Activated gamma-delta T cell (primary cell): ENCODE results near the gene AGBL1.
"Not testable (repeated sequence)": the region's sequence is repeated elsewhere in the genome, so short reads cannot be mapped to it uniquely, and the experiment has no call there.

ENCODE experiments used
- DNase-seq: peaks from one replicate; lab custom pipeline; 2025; lab: John Stamatoyannopoulos, UW

The AGBL1 gene

GRCh38 chr15:86942285-86942684 is 862.6 kb downstream of the AGBL1 start:
- no peak for DNase-seq

DNA sequence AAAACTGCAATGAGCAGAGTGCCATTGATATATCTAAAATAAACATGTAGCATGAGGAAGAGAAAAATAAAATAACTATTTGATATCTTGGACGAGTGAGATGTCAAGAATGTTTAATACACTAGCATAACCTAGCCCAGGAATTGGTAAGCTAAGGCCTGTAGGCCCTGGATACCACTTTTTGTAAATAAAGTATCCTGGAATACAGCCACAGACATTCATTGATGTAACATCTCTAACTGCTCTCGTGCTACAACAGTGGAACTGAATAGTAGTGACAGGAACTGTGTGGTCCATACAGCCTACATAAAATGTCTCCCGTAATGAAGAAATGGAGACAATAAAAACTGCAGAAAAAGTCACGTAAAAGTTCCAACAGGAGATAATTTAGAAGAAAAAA is 869.0 kb downstream of the AGBL1 start:
- no peak for DNase-seq

GRCh38 chr15:86959254-86959653 is 879.6 kb downstream of the AGBL1 start:
- no peak for DNase-seq

DNA sequence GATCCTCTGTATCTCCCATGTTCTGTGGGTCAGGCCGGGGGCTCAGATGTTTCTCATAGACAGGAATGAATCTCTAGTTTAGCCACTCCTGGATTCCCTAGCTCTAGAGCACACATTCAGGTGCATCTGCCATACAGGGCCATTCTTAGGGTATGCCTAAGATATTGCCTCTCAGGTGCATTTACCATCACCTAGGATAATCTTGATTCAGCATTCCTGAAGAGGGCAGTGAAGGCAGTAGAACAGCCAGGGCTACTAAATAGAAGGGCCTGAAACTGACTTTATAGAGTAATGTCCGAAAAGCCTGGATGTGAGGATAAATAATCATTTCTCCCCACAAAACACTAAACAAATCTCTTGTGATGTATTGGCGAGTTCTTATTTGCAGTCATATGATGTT is 882.0 kb downstream of the AGBL1 start:
- no peak for DNase-seq

- no peak for DNase-seq
These were observed 884.6 kb downstream of the AGBL1 start for GRCh38 chr15:86964271-86964670.

DNA sequence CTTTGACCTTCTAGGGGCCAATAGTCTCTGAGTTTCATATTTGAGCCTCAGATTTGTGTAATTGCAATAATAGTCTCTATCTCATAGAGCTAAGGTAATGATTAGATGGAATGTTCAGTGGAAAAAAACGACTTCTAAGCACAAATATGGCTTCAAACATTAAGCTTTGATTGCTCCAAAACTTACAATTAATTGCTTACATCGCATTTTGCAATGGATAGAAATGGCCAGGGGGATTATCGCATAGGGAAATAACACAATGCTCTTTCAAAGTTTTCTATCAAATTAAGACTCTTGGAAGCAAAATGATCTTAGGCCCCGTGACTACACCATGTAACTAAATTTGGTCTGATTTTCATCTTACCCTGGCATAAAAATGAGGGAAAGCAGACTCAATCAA is 888.6 kb downstream of the AGBL1 start:
- DNase-seq, result no peak

GRCh38 chr15:86969364-86969763 is 889.7 kb downstream of the AGBL1 start:
- no peak for DNase-seq

- no peak for DNase-seq
These were observed 893.7 kb downstream of the AGBL1 start for GRCh38 chr15:86973284-86973844.

DNA sequence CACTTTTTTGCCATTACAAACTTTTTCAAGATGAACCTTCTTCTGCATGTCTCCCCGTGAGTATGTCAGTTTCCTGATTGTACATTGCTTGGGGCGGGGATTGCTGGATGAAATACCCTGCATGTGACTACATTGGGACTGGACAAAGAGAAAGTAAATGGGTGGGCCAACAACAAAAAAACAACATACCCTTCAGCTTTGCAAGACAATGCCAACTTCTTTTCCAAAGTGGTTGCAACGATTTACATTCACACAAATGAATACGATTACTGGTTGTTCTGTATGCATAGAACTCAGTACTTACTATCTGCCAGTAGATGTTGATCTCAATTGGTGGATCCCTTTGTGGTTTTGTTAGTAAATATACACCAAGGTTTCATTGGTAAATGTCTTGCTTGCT is 908.4 kb downstream of the AGBL1 start:
- DNase-seq, result no peak

GRCh38 chr15:87021751-87022150 is 942.1 kb downstream of the AGBL1 start:
- no peak for DNase-seq

DNA sequence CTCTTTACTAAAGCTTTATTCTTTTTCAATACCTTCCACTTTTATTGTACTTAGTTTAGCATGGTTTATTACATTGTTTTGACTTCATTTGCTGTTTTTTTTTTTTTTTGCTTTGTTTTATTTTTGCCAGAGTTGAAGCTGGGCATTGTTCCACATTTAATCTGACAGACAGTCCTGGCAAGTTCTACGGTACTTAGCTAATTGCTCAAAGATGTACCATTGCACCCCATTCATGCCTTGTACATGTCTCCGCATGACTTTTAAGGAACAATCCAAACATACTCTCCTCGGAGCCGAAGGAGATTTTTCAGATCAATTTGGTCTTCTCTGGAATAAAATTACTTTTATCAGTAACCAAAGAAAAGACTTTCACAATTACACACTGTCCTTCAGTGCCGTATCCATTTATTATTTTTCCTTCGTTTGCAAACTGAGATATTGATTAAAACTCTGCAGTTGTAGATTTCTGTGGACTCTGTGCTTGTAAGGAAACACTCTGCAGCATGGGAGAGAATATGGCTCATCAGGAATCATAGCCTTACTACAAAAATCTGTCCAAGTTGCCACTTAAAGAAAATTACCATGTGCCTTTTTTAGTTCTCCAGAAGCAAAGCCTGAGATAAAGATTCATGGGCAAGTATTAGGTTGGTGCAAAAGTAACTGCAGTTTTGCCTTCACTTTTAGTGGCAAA is 952.0 kb downstream of the AGBL1 start:
- no peak for DNase-seq

DNA sequence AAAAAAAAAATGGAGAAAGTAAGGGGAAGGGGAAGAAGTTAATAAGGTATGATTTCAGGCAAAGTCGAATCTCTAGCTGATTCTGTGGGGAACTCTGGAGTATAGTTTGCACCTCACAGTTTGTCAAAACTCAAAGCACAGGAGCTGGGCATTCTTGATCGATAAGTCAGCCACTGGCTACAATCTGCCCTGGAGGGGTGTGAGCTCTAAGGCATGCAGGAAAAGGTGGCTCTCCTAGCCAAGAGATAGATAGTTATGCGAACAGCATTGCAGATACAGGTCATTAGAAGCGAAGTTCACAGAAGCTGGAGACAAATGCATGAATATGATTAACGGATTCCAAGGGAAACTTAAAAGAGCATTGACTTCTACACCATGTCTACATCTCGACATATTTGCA is 952.6 kb downstream of the AGBL1 start:
- no peak for DNase-seq

DNA sequence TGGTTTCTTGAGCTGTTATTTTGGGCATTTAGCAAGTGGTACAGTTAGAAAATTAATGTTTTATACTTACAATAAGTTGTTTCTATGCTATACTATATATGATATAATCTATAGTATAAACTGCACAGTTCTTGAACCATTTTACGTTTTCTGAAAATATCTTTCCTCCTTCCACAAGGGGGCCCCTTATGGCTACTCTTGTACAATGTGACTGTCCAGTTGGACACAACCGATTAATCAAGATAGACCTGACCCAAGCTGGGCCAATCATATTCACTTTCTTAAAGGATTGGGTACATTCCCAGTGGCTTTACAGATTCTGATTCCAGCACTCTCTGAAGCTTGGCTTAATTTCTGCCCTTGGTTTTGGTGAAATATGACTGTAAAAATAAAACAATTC is 953.4 kb downstream of the AGBL1 start:
- DNase-seq, result no peak

DNA sequence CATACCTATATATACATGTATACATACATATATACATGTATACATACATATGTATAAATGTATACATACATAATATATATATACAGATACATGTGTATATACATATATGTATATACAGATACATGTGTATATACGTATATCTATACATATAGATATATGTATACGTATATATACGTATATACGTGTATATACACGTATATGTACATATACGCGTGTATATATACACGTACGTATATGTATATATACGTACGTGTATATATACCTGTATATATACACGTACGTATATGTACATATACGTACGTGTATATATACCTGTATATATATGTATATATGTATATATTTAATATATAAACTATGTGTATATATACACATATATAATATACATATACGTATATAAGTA is 955.2 kb downstream of the AGBL1 start:
- no peak for DNase-seq

GRCh38 chr15:87038404-87038803 is 958.7 kb downstream of the AGBL1 start:
- DNase-seq, result no peak

- DNase-seq, result not testable (repeated sequence)
These were observed 962.9 kb downstream of the AGBL1 start for GRCh38 chr15:87042619-87043018.

- no peak for DNase-seq
These were observed 966.1 kb downstream of the AGBL1 start for GRCh38 chr15:87045746-87046145.

DNA sequence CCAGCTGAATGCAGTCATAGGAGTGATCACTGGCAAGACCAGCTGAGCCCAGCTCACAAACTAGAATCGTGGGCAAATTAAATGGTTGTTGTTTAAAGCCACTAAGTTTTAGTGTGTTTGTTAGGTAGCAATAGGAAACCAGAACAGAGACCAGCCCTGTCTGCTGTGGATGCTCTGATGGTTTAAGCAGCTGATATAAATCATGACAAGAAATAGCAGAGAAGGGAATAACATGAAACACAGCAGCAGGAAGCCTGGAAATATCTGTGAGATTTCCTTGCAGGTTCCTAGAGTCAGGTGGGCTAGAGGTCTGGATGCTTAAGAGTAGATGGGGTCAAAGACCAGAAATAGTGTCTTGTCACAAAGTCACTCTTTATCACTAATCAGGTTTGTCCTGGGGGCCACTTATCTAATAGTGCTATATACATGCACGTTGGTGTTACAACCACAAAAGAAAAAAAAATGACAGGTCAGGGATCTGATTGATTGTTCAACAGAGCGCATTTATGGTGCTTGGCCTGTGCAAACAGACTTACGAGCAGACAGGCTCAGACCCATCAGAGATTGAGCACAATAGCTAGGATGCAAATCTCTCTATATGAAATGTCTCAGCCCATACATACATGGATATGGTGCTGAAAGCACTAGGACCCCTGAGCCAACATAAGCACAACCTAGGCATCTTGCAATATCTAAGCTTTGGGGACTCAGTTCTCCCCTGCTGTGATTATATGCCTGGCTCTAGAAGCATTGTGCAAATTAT is 967.7 kb downstream of the AGBL1 start:
- DNase-seq, result no peak
